Activated naive CD4-positive, alpha-beta T cell treated with anti-CD3 and anti-CD28 coated beads, Interleukin-2, amount 50 U/mL, for 72 hours (primary cell): Measurements from ENCODE around the gene SMIM38. TPM values are rescaled to one million over a fixed set of nuclear protein-coding genes. Genes with fewer than 3 reads are reported as not detected.
A peak's percentile ranks its signal among the peaks of the same experiment; 100 is the strongest.

Experiments used
- ATAC-seq, 2 donors: fragments of 150-1000 bp; cut with Tn5 transposase; 2 replicates each; pipeline ENCODE4 v1.10.0; 2021; ENCODE audit warnings: mild to moderate bottlenecking in 2 of 2, moderate library complexity in 2 of 2
- DNase-seq, 2 donors: peaks; one replicate each; pipeline ENCODE4 v3.0.0; 2021 to 2022; ENCODE audit warnings: low spot score in 2 of 2
- H3K27ac Mint-ChIP-seq, 2 donors: one replicate each; pipeline ENCODE4 v1.8.0; 2022; ENCODE audit warnings: mild to moderate bottlenecking in 2 of 2, mixed read lengths in 2 of 2
- H3K36me3 Mint-ChIP-seq, 2 donors: one replicate each; pipeline ENCODE4 v1.8.0; 2022; ENCODE audit warnings: mixed read lengths in 2 of 2
- H3K9me3 Mint-ChIP-seq, 2 donors: one replicate each; pipeline ENCODE4 v1.8.0; 2022; ENCODE audit warnings: mixed read lengths in 2 of 2
- total RNA-seq, 2 donors: library from RNA; stranded (reverse); gene quantifications; one replicate each; pipeline ENCODE4 v1.2.3, GENCODE V29; 2022

The SMIM38 gene
- total RNA-seq, 2 donors from 2014 or later, result 0.71 to 1.1 TPM

GRCh38 chr11:69174841-69175240, 19.1 kb downstream of the SMIM38 start:
- DNase-seq (no peak), ATAC-seq (no peak)
- Mint-ChIP-seq H3K36me3 (no peaks in the 10 kb centered on the region), H3K9me3 (peaks cover 0 to 7% of the 10 kb centered on the region in 2 donors), H3K27ac (no peak overlapping the region)

DNA sequence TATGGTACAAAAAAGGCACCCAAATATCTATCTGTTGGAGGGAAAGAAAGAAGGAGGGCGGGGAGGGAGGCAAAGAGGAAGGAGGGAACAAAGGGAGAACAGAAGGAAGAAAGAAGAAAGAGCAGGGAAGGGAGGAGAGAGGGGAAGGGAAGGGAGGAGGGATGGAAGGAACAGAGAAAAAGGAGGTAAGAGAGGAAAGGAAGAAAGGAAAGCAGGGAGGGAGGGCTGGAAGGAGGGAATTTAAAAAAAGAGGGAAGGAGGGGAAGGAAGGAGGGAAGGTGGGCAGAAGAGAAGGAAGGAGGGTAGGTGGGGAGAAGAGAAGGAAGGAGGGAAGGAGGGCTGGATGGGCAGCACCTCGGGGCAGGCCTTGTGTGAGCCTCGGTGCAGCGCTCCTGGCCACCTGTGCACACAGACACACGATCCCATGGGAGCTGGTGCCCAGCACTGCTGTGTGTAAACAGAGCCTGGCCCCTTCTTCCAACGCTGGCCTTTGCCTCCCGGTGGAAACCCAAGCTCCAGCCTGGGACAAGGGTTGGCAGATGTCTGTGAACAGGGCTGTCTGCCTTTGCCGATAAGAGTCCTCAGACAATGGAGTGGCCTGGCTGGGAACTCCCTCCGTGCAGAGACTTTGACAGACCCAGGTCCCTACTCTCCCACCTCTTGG, 23.2 kb downstream of the SMIM38 start:
- DNase-seq, result no peak
- no peaks in the 10 kb centered on the region for H3K9me3 Mint-ChIP-seq
- ATAC-seq, result no peak
- no peaks in the 10 kb centered on the region for H3K36me3 Mint-ChIP-seq
- H3K27ac Mint-ChIP-seq, result no peak overlapping the region

- Mint-ChIP-seq H3K27ac (no peak overlapping the region), H3K9me3 (no peaks in the 10 kb centered on the region), H3K36me3 (no peaks in the 10 kb centered on the region)
- DNase-seq (no peak), ATAC-seq (no peak)
Measured at GRCh38 chr11:69180226-69180625, 24.5 kb downstream of the SMIM38 start.

DNA sequence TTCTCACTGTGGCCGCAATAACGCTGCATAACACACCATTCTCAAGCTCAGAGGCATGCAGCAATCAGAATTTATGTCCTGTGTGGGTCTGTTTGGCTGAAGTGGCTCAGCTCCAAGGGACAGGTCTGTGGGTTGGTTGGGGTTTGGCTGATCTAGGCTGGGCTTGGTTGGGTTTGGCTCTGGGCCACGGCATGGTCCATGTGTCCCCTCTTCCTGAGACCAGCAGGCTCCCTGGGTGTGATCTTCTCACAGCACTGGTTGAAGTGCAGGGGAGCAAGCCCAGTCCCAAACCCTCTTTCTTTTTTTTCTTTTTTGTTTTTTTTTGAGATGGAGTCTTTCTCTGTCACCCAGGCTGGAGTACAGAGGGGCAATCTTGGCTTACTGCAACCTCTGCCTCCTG, 25.0 kb downstream of the SMIM38 start:
- Mint-ChIP-seq H3K9me3 (no peaks in the 10 kb centered on the region), H3K27ac (no peak overlapping the region), H3K36me3 (no peaks in the 10 kb centered on the region)
- no peak for DNase-seq
- ATAC-seq, result no peak

GRCh38 chr11:69183613-69184012, 27.9 kb downstream of the SMIM38 start:
- H3K27ac Mint-ChIP-seq, result no peak overlapping the region
- H3K9me3 Mint-ChIP-seq, result peaks cover 7 to 9% of the 10 kb centered on the region in 2 donors
- no peak for DNase-seq
- H3K36me3 Mint-ChIP-seq, result peaks cover 0 to 10% of the 10 kb centered on the region in 2 donors
- ATAC-seq, result no peak

DNA sequence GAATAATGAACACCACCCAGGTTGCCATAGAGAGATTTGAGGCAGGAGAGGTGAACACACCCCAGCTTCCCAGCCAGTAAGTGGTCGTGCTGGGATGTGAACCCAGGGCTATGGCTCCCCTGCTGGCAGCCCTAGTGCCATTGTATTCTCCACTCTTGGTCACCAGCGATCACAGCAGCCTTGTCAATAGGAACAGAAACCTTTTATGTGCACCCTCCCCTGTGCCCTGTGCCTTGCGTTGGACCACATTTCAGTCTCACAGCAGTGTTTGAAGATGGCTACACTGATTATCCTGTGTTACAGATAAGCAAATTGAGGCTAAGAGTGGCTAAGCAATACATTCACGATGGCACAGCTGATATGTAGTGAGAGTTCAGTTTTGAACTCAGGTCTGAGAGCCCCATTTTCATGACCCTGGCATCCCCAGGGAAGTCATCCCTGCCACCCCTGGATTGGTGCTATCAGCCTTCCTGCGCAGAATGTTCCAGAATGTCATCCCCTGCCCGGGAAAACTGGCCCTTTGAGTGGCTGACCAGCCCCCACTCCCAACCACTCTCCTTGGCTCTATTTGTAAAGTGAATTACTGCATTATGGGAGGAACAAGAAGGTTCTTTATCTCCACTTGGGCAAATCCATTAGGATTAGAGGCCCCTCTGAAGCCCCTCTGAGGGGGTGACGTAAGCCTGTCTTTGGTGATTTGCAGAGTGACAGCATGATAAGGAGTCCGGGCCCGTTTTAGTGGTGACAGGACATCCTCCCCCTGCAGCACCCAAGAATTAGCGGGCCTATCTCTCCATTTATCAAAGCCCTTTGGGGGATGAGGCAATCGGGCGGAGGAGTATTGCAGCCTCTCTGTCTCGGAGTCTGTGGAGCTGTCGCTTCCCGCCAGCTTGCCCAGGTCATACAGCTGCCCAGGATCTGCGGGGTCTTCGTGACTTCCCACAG, 30.9 kb downstream of the SMIM38 start:
- Mint-ChIP-seq H3K36me3 (peaks cover 0 to 18% of the 10 kb centered on the region in 2 donors), H3K27ac (no peak overlapping the region), H3K9me3 (peaks cover 16 to 25% of the 10 kb centered on the region in 2 donors)
- peak in 1 of 2 donors; percentile 23 for DNase-seq
- ATAC-seq, result no peak

- H3K27ac Mint-ChIP-seq, result no peak overlapping the region
Measured at GRCh38 chr11:69187540-69188065, 31.9 kb downstream of the SMIM38 start.

DNA sequence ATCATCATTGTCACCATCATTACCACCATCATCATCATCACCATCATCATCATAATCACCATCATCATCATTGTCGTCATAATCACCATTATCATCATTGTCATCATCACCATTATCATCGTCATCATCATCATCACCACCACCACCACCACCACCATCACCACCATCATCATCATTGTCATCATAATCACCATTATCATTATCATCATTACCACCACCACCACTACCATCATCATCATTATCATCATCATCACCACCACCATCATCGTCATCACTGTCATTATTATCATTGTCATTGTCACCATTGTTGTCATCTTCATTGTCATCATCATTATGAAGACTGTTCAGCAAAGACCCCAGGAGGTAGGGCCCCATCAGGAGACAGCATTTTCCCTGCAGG, 33.3 kb downstream of the SMIM38 start:
- Mint-ChIP-seq H3K9me3 (peaks cover 16 to 25% of the 10 kb centered on the region in 2 donors), H3K36me3 (peaks cover 0 to 18% of the 10 kb centered on the region in 2 donors), H3K27ac (no peak overlapping the region)
- ATAC-seq, result no peak
- no peak for DNase-seq

More at GRCh38 chr11:69187540-69188065, 31.9 kb downstream of the SMIM38 start:
- ATAC-seq (no peak), DNase-seq (peak in 1 of 2 donors; percentile 37)
- H3K36me3 Mint-ChIP-seq, result peaks cover 0 to 18% of the 10 kb centered on the region in 2 donors
- peaks cover 16 to 25% of the 10 kb centered on the region in 2 donors for H3K9me3 Mint-ChIP-seq

GRCh38 chr11:69190796-69191536, 35.2 kb downstream of the SMIM38 start:
- no peak for DNase-seq
- Mint-ChIP-seq H3K27ac (no peak overlapping the region), H3K36me3 (peaks cover 0 to 18% of the 10 kb centered on the region in 2 donors), H3K9me3 (peaks cover 27 to 36% of the 10 kb centered on the region in 2 donors)
- no peak for ATAC-seq

DNA sequence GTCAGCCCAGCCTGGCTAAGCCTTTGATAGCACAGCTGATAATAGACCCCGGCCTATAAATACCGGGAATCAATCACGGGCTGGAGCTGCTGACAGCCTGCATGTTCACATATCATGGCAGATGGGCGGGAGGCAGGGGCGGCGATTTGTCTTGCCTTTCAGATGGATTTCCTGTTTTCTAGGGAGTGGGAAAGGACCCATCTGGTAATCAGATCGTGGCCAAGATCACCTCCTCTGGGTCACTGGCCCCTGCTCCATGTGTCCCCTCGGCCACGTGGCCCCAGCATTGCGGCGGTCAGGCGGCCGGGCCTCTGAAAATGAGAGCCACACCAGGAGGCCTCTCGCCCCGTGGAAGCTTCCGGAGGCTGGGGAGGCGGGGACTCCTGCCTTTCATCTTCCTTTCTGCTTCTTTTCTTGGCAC, 36.6 kb downstream of the SMIM38 start:
- DNase-seq (no peak), ATAC-seq (no peak)
- H3K9me3 Mint-ChIP-seq, result peaks cover 27 to 36% of the 10 kb centered on the region in 2 donors
- peaks cover 0 to 18% of the 10 kb centered on the region in 2 donors for H3K36me3 Mint-ChIP-seq
- no peak overlapping the region for H3K27ac Mint-ChIP-seq

- no peak for ATAC-seq
Measured at GRCh38 chr11:69193151-69193550, 37.4 kb downstream of the SMIM38 start.

DNA sequence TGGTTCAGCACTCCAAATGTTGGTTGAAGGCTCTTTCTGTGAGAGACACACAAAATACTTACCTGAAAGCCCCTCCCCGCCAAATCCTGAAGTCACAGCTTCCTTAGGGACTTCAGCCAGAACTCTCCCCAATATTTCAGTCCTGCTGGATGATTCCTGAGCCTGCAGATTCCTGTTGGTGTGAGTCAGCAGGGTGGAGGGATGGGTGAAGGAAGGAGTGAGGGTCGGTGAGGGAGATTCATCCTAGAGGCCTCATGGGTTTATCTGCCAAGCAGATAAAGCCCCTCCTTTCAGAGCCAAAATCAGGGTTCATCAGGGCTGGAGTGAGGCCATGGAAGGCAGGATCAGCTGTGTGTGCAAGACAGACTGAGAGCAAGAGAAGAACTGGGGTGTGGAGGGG, 37.9 kb downstream of the SMIM38 start:
- Mint-ChIP-seq H3K9me3 (peaks cover 20 to 26% of the 10 kb centered on the region in 2 donors), H3K36me3 (peaks cover 0 to 8% of the 10 kb centered on the region in 2 donors), H3K27ac (no peak overlapping the region)
- ATAC-seq (no peak), DNase-seq (no peak)

More at GRCh38 chr11:69193151-69193550, 37.4 kb downstream of the SMIM38 start:
- DNase-seq, result no peak
- peaks cover 0 to 11% of the 10 kb centered on the region in 2 donors for H3K36me3 Mint-ChIP-seq
- H3K9me3 Mint-ChIP-seq, result peaks cover 22 to 30% of the 10 kb centered on the region in 2 donors
- no peak overlapping the region for H3K27ac Mint-ChIP-seq

DNA sequence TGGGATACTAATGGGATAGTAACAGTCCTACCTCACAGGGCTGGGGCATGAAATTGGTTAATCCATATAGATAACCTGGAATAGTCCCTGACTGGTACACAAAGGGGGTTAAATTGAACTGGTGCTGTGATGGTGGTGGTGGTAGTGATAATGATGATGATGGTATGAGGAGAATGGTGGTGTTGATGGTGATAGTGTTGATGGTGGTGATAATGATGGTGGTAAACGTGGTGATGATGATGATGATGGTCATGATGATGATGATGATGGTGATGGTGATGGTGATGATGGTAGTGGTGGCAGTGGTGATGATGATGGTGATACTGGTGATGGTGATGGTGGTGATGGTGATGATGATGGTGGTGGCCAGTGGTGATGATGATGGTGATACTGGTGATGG, 38.7 kb downstream of the SMIM38 start:
- Mint-ChIP-seq H3K36me3 (peaks cover 0 to under 1% of the 10 kb centered on the region in 2 donors), H3K9me3 (peaks cover 13 to 19% of the 10 kb centered on the region in 2 donors), H3K27ac (no peak overlapping the region)
- DNase-seq (no peak), ATAC-seq (peak in 1 of 2 donors; percentile 22)

GRCh38 chr11:69194956-69195355, 39.2 kb downstream of the SMIM38 start:
- no peaks in the 10 kb centered on the region for H3K36me3 Mint-ChIP-seq
- no peak for DNase-seq
- peaks cover 11 to 17% of the 10 kb centered on the region in 2 donors for H3K9me3 Mint-ChIP-seq
- no peak for ATAC-seq
- no peak overlapping the region for H3K27ac Mint-ChIP-seq

DNA sequence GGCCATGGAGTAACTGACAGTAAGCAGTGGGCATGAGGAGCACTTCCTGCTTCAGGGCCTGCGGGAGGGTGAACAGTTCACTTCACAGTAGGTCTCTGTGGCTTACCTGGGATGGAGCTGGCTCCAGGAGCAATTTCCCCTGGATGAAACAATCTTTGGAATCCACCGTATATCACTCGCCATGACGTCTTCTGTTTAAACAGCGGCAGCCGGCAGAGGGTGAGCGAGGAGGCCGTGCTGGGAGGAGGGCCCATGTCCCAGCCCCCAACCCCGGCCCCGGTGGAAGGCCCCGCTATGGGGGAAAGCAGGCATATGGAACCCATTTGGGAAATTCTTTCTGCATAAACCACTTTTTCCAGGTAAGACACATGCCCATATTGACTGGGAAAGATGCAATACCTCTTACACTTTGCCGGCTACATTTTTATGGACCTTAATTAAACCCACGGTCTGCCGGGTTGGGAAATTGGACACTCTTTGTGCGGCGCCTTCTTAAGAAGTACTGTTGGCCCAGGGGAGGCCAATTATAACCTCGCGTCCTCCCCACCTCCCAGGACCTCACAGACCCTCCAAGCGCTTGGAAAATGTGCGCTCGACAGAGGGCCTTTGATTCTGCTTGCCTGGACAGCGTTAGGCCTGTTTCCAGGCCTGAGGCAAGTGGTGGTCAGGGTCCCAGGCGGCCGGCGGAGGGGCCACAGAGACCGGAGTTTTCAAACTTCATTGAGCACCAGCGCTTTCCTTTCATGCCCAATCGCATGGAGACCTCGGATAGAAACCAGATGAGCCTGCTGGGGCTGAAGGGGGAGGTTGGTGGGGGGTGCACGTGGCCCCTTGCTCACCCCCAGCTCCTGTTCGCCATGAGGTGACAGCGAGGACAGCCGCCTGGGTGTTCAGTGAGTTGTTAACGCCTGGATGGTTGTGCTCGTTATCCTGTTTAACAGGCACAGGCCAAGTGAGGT, 40.4 kb downstream of the SMIM38 start:
- H3K27ac Mint-ChIP-seq, result no peak overlapping the region
- ATAC-seq (no peak), DNase-seq (no peak)
- peaks cover 11 to 15% of the 10 kb centered on the region in 2 donors for H3K9me3 Mint-ChIP-seq
- H3K36me3 Mint-ChIP-seq, result no peaks in the 10 kb centered on the region
